G401 (cell line): ENCODE data around the gene LRP3. TPM values are rescaled to one million over a fixed set of nuclear protein-coding genes. Genes with fewer than 3 reads are reported as not detected.
"Not testable (repeated sequence)": the region's sequence is repeated elsewhere in the genome, so short reads cannot be mapped to it uniquely, and the experiment has no call there.

Experiments
- DNase-seq: peaks from one replicate; pipeline ENCODE4 v3.0.0-alpha.2; 2015; ENCODE audit warnings: low spot score
- in situ Hi-C: cut with HindIII; loops from 2 replicates; pipeline ENCODE4 v1.10.0; 2016; ENCODE audit warnings: low sequenced_read_pairs, mixed read lengths
- total RNA-seq: library from RNA; depleted of rRNA; stranded (reverse); fragments of >200 nt; shearing (Covaris generic); gene quantifications from 2 replicates; pipeline ENCODE4 v1.2.3, GENCODE V29; 2014

The LRP3 gene
- total RNA-seq, 1 experiment from 2014 or later = 66.4 TPM

DNA sequence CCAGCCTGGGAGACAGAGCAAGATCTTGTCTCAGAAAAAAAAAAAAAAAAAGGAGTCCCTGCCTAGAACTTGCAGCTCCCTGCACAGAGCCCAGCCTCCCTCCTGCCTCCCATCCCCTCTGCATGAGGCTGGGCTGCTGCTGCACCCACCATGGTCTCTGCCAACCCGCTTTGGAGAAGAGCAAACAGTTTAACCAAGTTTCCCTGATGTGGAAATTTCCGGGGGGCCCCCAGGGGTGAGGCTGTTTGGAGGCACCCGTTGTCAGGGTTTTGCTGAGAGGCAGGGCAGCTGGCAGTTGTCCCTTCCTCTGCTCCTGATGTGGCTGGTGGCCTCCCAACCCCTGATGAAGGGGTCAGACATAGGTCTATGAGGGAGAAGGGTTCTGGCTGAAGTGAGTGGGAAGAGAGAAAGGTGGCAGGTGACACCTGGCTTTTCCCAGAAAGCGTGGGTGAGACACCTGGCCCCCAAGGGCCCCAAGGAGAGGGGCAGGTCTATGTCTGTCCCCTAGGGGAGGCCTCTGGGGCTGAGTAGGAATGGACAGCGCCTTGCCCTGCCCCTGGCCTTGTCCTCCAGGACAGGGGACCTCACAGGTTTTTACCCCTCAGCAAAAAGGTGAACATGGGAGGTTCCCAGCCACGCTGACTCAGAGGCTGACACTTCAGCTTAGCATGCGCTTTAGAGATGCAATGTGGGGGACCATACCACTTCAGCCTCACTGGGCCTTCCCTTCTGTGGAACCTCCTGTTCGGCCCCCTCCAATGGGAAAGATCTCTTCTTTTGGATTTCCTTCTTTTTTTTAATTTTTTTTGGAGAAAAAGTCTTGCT, 5.5 kb downstream of the LRP3 start:
- no peak for DNase-seq
- in situ Hi-C loops = no loop called here

DNA sequence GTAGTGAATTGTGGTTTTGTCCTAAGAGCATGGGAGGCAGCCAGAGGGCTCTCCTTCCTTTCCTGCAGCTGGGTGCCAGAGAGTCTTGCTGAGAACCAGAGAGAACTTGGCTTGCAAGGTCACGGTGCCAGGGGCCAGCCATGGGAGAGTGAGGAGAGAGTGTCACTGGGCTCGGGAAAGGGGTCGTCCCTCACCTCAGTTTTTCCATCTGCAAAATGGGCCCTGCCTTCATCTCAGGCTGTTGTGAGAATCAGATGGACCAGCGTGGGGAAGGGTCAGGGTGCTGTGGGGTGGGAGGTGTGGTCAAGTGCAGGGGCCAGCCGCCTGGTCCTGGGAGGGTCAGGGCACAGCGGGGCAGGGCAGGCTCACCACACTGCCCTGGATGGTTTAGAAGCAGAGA, 7.3 kb downstream of the LRP3 start:
- no peak for DNase-seq
- in situ Hi-C loops = no loop called here

DNA sequence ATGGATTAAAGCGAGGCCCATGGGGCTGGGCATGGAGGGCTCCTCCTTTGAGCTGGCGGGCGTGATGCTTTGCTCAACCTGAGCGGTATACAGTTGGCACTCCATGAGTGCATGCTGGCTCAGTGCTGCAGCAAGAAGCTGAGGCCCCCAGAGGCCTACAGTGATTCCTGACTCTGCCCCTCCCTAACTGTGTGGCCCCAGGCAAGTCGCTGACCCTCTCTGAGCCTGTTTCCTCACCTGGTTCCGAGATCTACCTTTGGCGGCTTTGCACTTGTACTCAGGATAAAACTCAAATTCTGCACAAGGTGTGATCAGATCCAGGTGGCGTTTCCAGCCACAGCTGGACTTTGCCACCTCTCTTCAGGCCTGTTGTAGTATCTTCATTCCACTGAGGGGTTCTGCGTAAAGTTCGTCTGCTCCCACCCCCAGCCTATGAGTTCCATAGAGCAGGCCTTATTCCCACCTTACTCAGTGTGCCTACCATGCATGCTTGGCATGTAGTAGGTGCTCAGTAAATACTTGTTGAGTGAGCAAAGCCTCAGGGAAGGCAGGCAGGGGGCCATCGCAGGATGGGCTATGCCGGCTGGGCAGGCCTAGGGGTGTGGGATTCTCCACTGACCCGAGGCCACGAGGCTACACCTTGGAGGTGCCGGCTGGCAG, 7.9 kb downstream of the LRP3 start:
- no peak for DNase-seq

DNA sequence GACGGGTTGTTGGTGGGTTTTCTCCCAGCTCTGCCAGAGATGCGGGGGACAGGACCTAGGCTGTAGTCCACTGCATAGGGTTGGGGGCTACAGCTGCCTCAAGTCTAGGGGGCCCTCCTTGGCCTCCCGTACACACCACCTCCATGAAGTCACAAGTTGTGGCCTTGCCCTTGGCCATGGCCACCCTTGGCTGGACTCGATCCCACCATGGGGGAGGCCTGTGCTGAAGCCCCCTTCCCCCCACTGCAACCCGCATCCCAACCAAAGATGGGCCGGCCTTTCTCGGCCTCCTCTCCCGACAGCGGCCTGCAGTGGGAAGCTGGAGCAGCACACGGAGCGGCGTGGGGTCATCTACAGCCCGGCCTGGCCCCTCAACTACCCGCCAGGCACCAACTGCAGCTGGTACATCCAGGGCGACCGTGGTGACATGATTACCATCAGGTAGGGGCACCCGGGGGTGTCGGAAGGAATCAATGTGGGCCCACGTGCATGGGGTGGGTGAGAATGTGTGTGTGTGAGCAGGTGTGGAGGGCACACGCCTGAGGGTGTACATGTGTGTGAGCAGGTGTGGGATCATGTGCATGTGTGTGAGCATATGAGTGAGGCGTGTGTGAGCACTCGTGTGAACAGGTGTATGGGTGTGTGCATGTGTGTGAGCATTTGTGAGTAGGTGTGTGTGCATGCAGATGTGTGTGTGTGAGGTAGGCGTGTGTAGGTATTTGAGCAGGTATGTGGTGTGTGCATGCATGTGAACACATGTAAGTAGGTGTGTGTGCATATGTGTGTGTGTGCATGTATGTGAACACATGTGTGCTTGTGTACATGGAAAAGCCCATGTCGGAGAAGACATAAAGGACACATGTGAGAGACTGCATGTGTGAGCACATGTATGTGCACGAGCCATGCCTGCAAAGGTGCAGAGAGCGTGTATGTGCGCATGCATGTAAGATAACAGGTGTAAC, 8.7 kb downstream of the LRP3 start:
- no peak for DNase-seq
- in situ Hi-C loops = no loop called here

More for the DNA sequence above, 7.9 kb downstream of the LRP3 start:
- in situ Hi-C loops = no loop called here

DNA sequence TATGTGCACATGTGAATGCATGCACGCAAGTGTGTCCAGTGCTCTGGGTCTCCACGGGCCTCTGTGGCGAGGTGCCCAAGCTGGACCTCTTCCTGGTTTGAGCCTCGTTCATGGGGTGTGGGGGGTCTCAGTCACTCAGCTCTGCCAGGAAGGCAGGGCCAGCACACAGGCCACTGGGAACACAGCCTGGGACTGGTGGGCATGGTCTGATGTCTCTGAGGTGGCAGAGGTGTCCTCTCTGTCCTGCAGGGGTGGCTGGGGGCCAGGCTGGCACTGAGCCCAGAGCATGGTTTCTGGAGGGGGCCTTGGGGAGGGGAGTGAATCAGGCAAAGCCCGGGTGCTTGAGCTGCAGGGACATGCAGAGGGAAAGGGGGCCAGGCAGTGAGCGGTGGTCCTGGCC, 9.4 kb downstream of the LRP3 start:
- in situ Hi-C loops = no loop called here
- no peak for DNase-seq

DNA sequence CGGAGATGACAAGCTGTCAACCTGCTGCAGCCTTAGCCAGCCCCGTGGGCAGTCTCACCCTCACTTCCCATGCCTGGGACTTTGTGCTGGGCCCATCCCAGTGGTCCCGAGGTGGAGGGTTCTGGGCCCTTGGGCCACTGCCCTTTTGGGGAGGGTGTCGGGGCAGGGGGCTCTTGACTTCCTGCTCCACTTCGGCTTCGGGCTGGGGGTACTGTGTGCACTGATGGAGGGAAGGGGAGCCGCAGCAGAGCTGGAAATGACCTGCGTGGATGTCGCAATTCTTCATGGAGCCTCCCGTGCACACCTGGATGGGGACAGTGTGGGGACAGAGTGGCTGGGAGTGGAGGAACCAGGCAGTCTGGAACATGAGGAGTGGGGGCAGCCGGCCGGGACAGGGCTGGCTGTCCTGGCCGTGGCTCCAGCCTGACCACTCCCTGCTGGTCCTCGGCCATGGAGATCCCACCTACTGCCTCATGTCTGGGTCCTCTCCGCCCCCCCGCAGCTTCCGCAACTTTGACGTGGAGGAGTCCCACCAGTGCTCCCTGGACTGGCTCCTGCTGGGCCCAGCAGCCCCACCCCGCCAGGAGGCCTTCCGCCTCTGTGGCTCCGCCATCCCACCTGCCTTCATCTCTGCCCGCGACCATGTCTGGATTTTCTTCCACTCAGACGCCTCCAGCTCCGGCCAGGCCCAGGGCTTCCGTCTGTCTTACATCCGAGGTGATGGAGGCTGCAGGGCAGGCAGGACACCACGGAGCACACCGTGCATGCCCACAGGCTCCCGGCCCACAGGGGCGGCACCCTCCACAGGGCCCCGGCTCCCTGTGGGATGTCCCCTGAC, 10.2 kb downstream of the LRP3 start:
- in situ Hi-C loops = no loop called here
- DNase-seq = no peak

DNA sequence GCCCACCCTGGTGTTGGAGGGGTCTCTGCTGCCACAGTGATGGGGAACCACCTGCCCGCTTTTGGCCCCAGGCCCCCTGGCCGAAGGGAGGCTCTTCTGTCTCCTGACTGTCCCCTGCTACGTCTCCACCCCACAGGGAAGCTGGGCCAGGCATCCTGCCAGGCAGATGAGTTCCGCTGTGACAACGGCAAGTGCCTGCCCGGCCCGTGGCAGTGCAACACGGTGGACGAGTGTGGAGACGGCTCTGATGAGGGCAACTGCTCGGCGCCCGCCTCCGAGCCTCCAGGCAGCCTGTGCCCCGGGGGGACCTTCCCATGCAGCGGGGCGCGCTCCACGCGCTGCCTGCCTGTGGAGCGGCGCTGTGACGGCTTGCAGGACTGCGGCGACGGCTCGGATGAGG, 11.0 kb downstream of the LRP3 start:
- DNase-seq = no peak
- in situ Hi-C loops = no loop called here

DNA sequence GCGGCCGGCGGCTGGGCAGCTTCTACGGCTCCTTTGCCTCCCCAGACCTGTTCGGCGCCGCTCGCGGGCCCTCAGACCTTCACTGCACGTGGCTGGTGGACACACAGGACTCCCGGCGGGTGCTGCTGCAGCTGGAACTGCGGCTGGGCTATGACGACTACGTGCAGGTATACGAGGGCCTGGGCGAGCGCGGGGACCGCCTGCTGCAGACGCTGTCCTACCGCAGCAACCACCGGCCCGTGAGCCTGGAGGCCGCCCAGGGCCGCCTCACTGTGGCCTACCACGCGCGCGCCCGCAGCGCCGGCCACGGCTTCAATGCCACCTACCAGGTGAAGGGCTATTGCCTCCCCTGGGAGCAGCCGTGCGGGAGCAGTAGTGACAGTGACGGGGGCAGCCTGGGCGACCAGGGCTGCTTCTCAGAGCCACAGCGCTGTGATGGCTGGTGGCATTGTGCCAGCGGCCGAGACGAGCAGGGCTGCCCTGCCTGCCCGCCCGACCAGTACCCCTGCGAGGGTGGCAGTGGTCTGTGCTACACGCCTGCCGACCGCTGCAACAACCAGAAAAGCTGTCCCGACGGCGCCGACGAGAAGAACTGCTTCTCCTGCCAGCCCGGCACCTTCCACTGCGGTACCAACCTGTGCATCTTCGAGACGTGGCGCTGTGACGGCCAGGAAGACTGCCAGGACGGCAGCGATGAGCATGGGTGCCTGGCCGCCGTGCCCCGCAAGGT, 11.6 kb downstream of the LRP3 start:
- in situ Hi-C loops = no loop called here
- DNase-seq = no peak

DNA sequence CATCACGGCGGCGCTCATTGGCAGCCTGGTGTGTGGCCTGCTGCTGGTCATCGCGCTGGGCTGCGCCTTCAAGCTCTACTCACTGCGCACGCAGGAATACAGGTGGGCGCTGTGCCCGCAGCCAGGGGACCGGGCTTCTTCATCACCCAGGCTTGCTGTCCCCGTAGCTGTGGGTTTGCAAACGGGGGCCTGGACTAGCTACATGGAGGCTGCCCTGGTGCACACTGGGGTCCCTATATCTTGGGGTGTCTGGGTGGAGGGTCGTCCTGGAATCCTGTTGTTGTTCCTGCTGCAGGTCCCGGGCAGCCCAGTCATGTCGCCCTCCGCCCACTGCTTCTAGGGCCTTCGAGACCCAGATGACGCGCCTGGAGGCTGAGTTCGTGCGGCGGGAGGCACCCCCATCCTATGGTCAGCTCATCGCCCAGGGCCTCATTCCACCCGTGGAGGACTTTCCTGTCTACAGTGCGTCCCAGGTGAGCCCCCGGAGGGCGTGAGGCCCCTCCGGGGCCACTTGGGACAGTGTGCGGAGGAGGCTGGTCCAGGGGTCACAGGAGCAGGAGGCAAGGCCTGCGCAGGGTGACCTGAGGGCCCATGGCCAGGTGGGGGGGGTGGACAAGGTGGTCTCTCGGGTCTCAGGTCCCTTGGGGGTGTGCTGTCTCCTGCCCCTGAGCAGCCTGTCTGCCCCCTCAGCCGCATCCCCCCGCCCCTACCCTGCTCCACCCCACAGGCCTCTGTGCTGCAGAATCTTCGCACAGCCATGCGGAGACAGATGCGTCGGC, 12.3 kb downstream of the LRP3 start:
- DNase-seq = no peak
- in situ Hi-C loops = no loop called here

DNA sequence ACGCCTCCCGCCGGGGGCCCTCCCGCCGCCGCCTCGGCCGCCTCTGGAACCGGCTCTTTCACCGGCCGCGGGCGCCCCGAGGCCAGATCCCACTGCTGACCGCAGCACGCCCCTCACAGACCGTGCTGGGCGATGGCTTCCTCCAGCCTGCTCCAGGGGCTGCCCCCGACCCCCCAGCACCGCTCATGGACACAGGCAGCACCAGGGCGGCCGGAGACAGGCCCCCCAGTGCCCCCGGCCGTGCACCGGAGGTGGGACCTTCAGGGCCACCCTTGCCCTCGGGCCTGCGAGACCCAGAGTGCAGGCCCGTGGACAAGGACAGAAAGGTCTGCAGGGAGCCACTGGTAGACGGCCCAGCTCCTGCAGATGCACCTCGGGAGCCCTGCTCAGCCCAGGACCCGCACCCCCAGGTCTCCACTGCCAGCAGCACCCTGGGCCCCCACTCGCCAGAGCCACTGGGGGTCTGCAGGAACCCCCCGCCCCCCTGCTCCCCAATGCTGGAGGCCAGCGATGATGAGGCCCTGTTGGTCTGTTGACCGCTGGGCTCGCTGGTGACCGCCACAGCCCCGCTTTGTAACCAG, 13.0 kb downstream of the LRP3 start:
- no peak for DNase-seq
- in situ Hi-C loops = no loop called here

DNA sequence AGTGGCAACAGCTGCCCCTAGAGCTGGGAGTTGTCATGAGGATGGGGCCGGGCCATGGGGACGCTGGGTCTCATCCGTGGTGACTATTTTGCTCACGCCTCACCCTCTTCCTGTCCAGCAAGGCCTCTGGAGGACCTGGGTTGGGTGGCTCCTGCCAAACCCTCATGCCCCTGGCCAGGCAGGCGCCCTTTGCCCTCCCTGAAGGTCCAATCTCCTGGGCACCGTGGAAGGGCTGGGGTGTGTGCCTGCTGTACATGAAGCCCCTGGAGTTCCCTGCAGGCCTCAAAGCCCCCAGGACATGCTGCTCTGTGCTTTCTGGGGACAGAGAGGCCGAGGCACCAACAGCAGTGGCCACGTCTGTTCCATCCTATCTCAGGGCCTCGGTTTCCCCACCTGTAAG, 13.8 kb downstream of the LRP3 start:
- in situ Hi-C loops = no loop called here
- DNase-seq = no peak

DNA sequence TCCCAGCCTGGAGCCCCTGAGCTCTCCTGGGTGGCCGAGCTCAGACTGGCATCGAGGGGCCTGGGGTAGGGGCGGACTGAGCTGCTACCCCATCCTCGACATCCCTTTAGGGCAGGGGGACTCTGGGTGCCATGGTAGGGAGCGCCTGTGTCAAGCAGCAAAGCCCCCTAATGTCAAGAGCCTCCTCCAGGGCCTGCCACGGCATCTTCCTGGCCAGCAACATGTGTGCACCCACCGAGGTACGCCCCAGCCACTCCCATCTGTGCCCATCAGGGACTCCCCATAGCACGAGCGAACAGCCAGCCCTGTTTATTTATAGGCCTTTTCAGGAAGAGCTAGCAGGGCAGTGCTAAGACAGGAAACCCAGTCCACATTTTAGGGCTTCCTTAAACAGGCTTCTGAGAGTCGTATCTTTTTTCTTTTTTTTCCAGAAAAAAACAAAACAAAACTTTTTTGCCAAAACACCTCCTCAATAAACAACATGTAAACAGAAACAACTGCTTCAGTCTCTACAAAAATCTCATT, 14.3 kb downstream of the LRP3 start:
- in situ Hi-C loops = no loop called here
- DNase-seq = no peak

DNA sequence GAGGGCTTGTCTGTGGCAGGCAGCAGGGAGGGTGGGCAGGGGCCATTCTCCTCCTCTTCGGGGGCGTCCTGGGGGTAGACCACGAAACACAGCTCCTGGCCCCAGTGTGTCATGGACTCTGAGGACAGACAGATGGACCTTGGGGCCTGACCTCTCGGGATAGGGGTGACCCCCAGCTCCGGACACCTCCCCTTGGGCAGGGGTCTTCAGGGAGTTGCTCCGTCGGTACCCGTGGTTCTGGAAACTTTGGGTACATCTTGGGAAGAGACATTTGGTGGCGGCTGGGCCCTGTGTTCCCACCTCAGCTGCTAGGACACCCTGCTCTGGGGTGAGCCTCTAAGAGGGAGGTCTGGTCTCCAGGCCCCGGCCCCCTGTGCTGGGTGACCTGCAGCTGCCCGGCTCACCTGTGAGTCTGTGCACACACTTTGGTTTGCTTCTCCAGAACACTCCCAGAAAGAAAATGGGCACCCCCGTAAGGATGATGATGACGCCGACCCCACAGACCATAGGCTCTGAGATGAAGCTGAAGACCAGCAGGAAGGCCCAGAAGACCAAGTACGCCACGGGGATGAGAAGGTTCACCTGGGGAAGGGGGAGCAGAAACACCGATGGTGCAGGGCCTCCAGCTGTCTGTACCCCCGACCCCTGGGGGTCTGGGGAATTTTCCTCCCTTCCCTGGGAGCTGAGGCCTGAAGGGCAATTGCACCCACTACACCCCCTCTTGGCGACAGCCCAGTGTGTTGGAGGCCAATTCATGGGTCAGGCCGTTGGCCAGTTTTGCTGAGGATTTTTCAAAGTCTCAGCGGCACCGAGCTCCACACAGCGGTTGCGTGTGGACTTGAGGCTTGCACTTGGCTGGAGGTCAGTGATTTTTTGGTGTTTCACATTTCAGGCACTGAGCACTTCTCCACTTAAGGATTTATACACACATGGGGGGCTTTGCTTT, 15.0 kb downstream of the LRP3 start:
- DNase-seq = peak; percentile 5
- in situ Hi-C loops = no loop called here

DNA sequence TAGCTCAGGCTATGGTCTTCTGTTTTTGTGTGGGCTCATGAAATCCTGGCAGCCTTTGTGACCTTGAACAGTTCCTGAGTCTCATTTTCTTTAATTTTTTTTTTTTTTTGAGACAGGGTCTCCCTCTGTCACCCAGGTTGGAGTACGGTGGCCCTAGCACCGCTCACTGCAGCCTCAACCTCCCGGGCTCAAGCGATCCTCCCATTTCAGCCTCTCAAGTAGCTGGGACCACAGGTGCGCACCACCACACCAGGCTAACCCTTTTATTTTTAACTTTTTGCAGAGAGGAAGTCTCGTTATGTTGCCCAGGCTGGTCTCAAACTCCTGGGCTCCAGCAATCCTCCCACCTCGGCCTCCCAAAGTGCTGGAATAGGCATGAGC, 15.7 kb downstream of the LRP3 start:
- DNase-seq, in situ Hi-C loops: not testable (repeated sequence)

DNA sequence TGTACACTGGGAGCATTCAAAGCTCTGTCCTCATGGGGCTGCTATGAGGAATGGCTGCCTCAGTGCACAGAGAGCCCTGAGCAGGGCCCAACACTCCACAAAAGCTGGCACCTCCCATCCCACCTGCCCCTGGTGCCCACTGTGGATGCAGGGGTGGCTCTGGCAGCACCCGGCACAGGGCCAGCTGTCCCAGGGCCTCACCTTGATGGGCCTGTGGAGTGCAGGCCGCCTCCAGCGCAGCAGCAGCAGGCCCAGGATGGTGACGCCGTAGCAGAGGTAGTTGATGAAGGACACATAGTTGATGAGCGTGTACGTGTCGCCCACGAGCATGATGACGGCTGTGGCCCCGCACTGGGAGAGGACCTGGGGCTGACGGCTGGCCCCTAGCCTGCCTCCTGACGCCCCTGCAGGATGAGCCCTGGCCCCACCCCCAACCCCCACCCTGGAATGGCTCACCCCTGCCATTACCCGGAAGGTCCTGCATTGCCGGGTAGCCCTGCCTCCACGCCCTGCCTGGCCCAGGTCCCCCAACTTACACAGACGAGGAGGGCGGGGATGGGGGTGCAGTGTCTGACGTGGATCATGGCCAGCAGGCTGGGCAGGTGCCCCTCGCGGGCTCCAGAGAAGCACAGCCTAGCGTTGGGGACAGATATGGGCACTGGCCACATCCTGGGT, 16.3 kb downstream of the LRP3 start:
- in situ Hi-C loops = no loop called here

More for the DNA sequence above, 16.3 kb downstream of the LRP3 start:
- no peak for DNase-seq
